Measurements from ENCODE around the gene UMPS. TPM values are rescaled to one million over a fixed set of nuclear protein-coding genes. Genes with fewer than 3 reads are reported as not detected.

Gene UMPS
- total RNA-seq, 4 donors from 2014 or later = 13.4 to 19.9 (median 15.8) TPM

DNA sequence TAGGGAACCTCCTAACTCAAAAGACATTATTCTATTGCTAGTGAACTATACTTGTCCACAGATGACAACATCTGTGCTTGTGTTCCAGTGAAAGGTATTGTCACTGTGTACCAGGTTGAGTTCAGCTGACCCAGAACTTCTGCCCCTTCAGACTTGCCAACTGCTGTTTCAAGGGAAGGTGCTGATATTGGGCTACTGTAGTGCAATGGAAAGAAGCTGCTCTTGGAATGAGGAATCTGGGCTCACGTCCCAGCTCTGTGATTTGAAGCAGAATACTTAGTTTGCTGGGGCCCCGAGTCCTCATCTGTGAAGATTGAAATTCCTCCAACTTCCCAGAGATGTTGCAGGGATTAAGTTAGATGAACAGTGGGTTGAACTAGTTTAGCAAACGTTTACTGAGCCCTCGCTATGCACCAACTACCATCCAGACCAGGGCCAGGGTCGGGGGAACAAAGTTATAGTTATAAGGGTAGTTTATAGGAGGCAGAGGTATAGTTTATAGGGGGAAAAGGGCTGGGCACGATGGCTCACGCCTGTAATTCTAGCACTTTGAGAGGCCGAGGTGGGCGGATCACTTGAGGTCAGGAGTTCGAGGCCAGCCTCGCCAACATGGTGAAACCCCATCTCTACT is 15.9 kb upstream of the UMPS start:
- WGBS, 2 donors = 64 to 80% methylated on average over 11 of the region's 11 CpGs
- intact Hi-C loops (cut with DNase I; ENCODE audit: low total_unique reads) = no loop called here
- H3K4me3 ChIP-seq (ENCODE audit: low read depth, poor library complexity, severe bottlenecking) = no peak overlapping the region
- no peak for TF ChIP-seq POLR2A (IDR thresholded peaks at IDR 0.05)
- TF ChIP-seq, protein P1, sequence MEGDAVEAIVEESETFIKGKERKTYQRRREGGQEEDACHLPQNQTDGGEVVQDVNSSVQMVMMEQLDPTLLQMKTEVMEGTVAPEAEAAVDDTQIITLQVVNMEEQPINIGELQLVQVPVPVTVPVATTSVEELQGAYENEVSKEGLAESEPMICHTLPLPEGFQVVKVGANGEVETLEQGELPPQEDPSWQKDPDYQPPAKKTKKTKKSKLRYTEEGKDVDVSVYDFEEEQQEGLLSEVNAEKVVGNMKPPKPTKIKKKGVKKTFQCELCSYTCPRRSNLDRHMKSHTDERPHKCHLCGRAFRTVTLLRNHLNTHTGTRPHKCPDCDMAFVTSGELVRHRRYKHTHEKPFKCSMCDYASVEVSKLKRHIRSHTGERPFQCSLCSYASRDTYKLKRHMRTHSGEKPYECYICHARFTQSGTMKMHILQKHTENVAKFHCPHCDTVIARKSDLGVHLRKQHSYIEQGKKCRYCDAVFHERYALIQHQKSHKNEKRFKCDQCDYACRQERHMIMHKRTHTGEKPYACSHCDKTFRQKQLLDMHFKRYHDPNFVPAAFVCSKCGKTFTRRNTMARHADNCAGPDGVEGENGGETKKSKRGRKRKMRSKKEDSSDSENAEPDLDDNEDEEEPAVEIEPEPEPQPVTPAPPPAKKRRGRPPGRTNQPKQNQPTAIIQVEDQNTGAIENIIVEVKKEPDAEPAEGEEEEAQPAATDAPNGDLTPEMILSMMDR (IDR thresholded peaks at IDR 0.05) = no peak
- no peak for DNase-seq (ENCODE audit: low spot score in 2 of 2)

DNA sequence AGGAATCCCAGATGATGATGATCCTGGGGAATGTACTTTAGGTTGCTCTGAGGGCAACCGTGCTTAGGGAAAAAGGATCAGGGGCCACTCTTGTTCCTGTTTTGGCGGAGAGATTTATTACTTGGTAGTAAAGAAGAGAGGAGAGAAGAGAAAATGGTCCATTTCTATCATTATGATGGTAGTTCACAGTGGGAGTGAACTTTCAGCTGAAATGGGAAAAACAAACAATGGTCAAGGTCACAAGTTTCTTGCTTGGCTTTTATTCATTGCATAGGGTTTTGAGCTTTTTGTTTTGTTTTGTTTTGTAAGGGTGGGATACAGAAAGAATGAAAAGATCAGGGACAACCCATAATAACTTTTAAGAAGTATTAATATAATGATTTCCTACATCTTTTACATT is 7.7 kb upstream of the UMPS start:
- DNase-seq (ENCODE audit: low spot score in 2 of 2) = no peak
- no peak for TF ChIP-seq POLR2A (IDR thresholded peaks at IDR 0.05)
- TF ChIP-seq, protein P1 (IDR thresholded peaks at IDR 0.05) = no peak
- WGBS, 2 donors = 62 to 68% methylated on average over 2 of the region's 2 CpGs
- no peak overlapping the region for H3K4me3 ChIP-seq (ENCODE audit: low read depth, poor library complexity, severe bottlenecking)
- intact Hi-C loops (cut with DNase I; ENCODE audit: low total_unique reads) = no loop called here

DNA sequence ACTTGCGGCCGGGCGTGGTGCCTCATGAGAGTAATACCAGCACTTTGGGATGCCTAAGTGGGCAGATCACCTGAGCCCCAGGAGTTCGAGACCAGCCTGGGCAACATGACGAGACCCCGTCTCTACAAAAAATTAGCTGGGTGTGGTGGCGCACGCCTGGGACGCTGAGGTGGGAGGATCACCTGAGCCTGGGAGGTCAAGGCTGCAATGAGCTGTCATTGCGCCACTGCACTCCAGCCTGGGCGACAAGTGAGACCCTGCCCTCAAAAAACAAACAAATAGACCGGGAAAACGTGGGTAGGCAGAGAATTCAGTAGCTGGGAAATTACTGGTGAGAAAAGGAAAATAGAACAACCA is 667 bp downstream of the UMPS start:
- TF ChIP-seq, protein P1 (IDR thresholded peaks at IDR 0.05) = peak in 1 of 3 donors; percentile 19
- no peak for TF ChIP-seq POLR2A (IDR thresholded peaks at IDR 0.05)
- no peak for DNase-seq (ENCODE audit: low spot score in 2 of 2)
- intact Hi-C loops (cut with DNase I; ENCODE audit: low total_unique reads) = no loop called here
- 9 to 17% methylated on average over 13 of the region's 13 CpGs for WGBS, 2 donors
- H3K4me3 ChIP-seq (ENCODE audit: low read depth, poor library complexity, severe bottlenecking) = peak overlapping the region; percentile 89

DNA sequence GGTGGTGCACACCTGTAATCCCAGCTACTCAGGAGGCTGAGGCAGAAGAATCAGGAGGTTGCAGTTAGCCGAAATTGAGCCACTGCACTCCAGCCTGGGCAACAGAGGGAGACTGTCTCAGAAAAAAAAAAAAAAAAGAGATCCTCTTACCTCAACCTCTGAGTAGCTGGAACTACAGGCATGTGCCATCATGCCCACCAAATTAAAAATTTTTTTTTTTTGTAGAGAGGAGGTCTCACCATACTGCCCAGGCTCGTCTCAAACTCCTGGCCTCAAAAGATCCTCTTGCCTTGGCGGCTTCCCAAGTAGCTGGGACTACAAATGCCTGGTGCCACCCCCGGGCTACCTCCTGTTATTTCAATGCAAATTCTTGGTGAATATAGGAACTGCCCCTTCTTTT is 1.5 kb downstream of the UMPS start:
- no peak for DNase-seq (ENCODE audit: low spot score in 2 of 2)
- TF ChIP-seq, protein P1 (IDR thresholded peaks at IDR 0.05) = no peak
- WGBS, 2 donors = 67 to 79% methylated on average over 4 of the region's 4 CpGs
- intact Hi-C loops (cut with DNase I; ENCODE audit: low total_unique reads) = no loop called here
- no peak overlapping the region for H3K4me3 ChIP-seq (ENCODE audit: low read depth, poor library complexity, severe bottlenecking)

DNA sequence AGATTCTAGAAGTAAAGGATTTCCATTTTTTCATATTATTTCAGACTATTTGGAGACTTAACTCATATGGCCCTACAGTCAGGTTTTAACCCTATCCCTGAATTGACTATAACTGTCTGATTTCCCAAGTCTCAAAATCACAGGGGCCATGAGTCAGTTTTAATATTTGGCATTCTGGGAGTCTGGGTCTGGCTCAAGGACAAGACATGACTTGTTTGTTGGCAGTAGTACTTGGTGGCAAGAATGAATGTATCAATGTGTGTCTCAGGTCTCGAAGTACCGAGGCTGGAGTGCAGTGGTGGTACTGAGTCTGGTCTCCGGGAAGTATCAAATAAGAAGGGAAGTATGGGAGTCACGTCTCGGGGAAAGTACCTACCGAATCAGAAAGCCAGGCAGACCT is 10.8 kb downstream of the UMPS start:
- 74 to 75% methylated on average over 6 of the region's 6 CpGs for WGBS, 2 donors
- H3K4me3 ChIP-seq (ENCODE audit: low read depth, poor library complexity, severe bottlenecking) = no peak overlapping the region
- no peak for DNase-seq (ENCODE audit: low spot score in 2 of 2)
- intact Hi-C loops (cut with DNase I; ENCODE audit: low total_unique reads) = no loop called here
- TF ChIP-seq POLR2A (IDR thresholded peaks at IDR 0.05) = no peak
- TF ChIP-seq, protein P1 (IDR thresholded peaks at IDR 0.05) = no peak

DNA sequence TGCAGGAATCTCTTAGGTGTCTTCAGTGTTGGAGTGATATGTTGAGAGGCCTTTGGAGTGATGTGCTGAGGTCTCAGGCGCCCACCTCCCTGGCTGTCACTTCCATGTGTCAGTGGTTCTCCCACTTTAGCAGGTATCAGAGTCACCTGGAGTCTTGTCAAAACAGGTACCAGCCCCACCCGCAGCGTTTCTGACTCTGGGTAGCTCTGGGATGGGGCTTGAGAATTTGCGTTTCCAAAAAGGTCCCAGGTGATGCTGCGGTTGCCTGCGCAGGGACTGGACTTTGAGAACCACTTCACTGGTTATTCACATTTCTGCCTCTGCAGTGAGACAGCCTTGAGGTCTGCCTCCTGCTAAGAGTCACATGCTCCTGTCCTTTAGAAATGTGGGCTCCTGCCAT is 15.5 kb downstream of the UMPS start:
- DNase-seq (ENCODE audit: low spot score in 2 of 2) = no peak
- intact Hi-C loops (cut with DNase I; ENCODE audit: low total_unique reads) = no loop called here
- TF ChIP-seq, protein P1 (IDR thresholded peaks at IDR 0.05) = no peak
- no peak for TF ChIP-seq POLR2A (IDR thresholded peaks at IDR 0.05)
- H3K4me3 ChIP-seq (ENCODE audit: low read depth, poor library complexity, severe bottlenecking) = no peak overlapping the region
- 78 to 92% methylated on average over 4 to 6 of the region's 6 CpGs for WGBS, 2 donors
